GM12878 (cell line): ENCODE results near the gene CCDC190.

Experiments
- ATF2 ChIP-seq: IDR thresholded peaks from 2 replicates; pipeline ENCODE4 v1.6.1; 2012; ENCODE audit warnings: low read length, inconsistent platforms
- POLR2AphosphoS5 ChIP-seq: IDR thresholded peaks from 2 replicates; pipeline ENCODE4 v1.6.1; 2011; ENCODE audit warnings: mild to moderate bottlenecking, low read length, inconsistent platforms
- RAD21 ChIP-seq: IDR thresholded peaks from 2 replicates; pipeline ENCODE4 v1.6.1; 2011; ENCODE audit warnings: mild to moderate bottlenecking, low read depth, low read length, moderate library complexity; ENCODE audit not compliant: insufficient read depth
- TCF12 ChIP-seq: IDR thresholded peaks from 2 replicates; pipeline ENCODE4 v1.6.1; 2011; ENCODE audit warnings: low read depth, mild to moderate bottlenecking, low read length
- WRNIP1 ChIP-seq: IDR thresholded peaks from 2 replicates; pipeline ENCODE4 v1.6.1; 2011; ENCODE audit warnings: low read depth, low read length, improper control_type of control experiment, borderline replicate concordance
- ZBTB4 ChIP-seq: fragments of 450-650 bp; formaldehyde crosslinking; IDR thresholded peaks from 2 replicates; pipeline ENCODE4 v1.4.0; 2022; ENCODE audit warnings: mild to moderate bottlenecking, moderate library complexity
- TF ChIP-seq, protein P1 (sequence below): IDR thresholded peaks from 2 replicates; pipeline ENCODE4 v1.6.1; 2011; ENCODE audit warnings: borderline replicate concordance, low read depth, mild to moderate bottlenecking, moderate library complexity, mixed read lengths, low read length; ENCODE audit not compliant: insufficient read depth; ENCODE audit errors: extremely low read length
- TF ChIP-seq, protein P2 (sequence below): fragments of 450-650 bp; IDR thresholded peaks from 2 replicates; pipeline ENCODE4 v1.6.1; 2017; ENCODE audit warnings: mild to moderate bottlenecking, moderate library complexity
- TF ChIP-seq, protein P3 (sequence below), 3 experiments: IDR thresholded peaks in 2 of 3; conservative IDR thresholded peaks in 1 of 3; 2 replicates each; pipeline ENCODE4 v1.5.1; 2011; ENCODE audit warnings: low read depth in 3 of 3, low read length in 3 of 3, mild to moderate bottlenecking in 3 of 3, control low read depth in 2 of 3, moderate library complexity in 2 of 3, inconsistent platforms in 1 of 3, mixed read lengths in 1 of 3; ENCODE audit not compliant: control insufficient read depth in 2 of 3, insufficient read depth in 1 of 3; ENCODE audit errors: extremely low read depth in 1 of 3

- TF ChIP-seq, protein P1, sequence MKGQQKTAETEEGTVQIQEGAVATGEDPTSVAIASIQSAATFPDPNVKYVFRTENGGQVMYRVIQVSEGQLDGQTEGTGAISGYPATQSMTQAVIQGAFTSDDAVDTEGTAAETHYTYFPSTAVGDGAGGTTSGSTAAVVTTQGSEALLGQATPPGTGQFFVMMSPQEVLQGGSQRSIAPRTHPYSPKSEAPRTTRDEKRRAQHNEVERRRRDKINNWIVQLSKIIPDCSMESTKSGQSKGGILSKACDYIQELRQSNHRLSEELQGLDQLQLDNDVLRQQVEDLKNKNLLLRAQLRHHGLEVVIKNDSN: no peak
- TF ChIP-seq RAD21 (no peak), TCF12 (no peak), POLR2AphosphoS5 (no peak), ATF2 (no peak), WRNIP1 (no peak), ZBTB4 (CRISPR knock-in tag) (no peak)
- TF ChIP-seq, protein P2, sequence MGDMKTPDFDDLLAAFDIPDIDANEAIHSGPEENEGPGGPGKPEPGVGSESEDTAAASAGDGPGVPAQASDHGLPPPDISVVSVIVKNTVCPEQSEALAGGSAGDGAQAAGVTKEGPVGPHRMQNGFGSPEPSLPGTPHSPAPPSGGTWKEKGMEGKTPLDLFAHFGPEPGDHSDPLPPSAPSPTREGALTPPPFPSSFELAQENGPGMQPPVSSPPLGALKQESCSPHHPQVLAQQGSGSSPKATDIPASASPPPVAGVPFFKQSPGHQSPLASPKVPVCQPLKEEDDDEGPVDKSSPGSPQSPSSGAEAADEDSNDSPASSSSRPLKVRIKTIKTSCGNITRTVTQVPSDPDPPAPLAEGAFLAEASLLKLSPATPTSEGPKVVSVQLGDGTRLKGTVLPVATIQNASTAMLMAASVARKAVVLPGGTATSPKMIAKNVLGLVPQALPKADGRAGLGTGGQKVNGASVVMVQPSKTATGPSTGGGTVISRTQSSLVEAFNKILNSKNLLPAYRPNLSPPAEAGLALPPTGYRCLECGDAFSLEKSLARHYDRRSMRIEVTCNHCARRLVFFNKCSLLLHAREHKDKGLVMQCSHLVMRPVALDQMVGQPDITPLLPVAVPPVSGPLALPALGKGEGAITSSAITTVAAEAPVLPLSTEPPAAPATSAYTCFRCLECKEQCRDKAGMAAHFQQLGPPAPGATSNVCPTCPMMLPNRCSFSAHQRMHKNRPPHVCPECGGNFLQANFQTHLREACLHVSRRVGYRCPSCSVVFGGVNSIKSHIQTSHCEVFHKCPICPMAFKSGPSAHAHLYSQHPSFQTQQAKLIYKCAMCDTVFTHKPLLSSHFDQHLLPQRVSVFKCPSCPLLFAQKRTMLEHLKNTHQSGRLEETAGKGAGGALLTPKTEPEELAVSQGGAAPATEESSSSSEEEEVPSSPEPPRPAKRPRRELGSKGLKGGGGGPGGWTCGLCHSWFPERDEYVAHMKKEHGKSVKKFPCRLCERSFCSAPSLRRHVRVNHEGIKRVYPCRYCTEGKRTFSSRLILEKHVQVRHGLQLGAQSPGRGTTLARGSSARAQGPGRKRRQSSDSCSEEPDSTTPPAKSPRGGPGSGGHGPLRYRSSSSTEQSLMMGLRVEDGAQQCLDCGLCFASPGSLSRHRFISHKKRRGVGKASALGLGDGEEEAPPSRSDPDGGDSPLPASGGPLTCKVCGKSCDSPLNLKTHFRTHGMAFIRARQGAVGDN: no peak
- TF ChIP-seq, protein P3, sequence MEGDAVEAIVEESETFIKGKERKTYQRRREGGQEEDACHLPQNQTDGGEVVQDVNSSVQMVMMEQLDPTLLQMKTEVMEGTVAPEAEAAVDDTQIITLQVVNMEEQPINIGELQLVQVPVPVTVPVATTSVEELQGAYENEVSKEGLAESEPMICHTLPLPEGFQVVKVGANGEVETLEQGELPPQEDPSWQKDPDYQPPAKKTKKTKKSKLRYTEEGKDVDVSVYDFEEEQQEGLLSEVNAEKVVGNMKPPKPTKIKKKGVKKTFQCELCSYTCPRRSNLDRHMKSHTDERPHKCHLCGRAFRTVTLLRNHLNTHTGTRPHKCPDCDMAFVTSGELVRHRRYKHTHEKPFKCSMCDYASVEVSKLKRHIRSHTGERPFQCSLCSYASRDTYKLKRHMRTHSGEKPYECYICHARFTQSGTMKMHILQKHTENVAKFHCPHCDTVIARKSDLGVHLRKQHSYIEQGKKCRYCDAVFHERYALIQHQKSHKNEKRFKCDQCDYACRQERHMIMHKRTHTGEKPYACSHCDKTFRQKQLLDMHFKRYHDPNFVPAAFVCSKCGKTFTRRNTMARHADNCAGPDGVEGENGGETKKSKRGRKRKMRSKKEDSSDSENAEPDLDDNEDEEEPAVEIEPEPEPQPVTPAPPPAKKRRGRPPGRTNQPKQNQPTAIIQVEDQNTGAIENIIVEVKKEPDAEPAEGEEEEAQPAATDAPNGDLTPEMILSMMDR (IDR thresholded peaks at IDR 0.05 in 2 of 3, conservative IDR thresholded peaks at IDR 0.05 in 1 of 3; ENCODE audit: control insufficient read depth in 2 of 3, extremely low read depth in 1 of 3, insufficient read depth in 1 of 3, low read depth in 3 of 3, low read length in 3 of 3): no peak
These were observed 37.7 kb downstream of the CCDC190 start for GRCh38 chr1:162823231-162823630.
